Suprapubic skin (tissue), 4 donors: ENCODE results near the gene IRF4.

Source experiments
- CTCF ChIP-seq, 2 donors: fragments of 200-600 bp in 1 of 2; fragments of 450-650 bp in 1 of 2; sonication (generic) in 1 of 2; IDR thresholded peaks; one replicate each; pipeline ENCODE4 v1.5.1; 2016 to 2019; ENCODE audit warnings: antibody characterized with exemption in 2 of 2, mild to moderate bottlenecking in 1 of 2, moderate library complexity in 1 of 2
- EP300 ChIP-seq: sonication (generic); formaldehyde crosslinking; IDR thresholded peaks from one replicate; pipeline ENCODE4 v1.6.1; 2017; ENCODE audit warnings: antibody characterized with exemption
- POLR2A ChIP-seq, 2 donors: fragments of 450-650 bp; IDR thresholded peaks; one replicate each; pipeline ENCODE4 v1.6.1; 2017; ENCODE audit warnings: antibody characterized with exemption in 2 of 2, mild to moderate bottlenecking in 2 of 2, moderate library complexity in 2 of 2
- POLR2AphosphoS5 ChIP-seq, 3 donors: sonication (generic); formaldehyde crosslinking; IDR thresholded peaks; one replicate each; pipeline ENCODE4 v1.6.1; 2017; ENCODE audit warnings: antibody characterized with exemption in 3 of 3

GRCh38 chr6:444653-445275 lies 53.2 kb downstream of the IRF4 start:
- TF ChIP-seq CTCF (IDR thresholded peaks at IDR 0.05) (no peak), EP300 (no peak), POLR2A (IDR thresholded peaks at IDR 0.05) (no peak), POLR2AphosphoS5 (IDR thresholded peaks at IDR 0.05) (no peak)
